Esophagus squamous epithelium (tissue), 4 donors: Measurements from ENCODE around the gene MAP3K21.

Source experiments
- CTCF ChIP-seq, 6 experiments: fragments of 450-650 bp in 4 of 6; fragments of 200-600 bp in 2 of 6; sonication (generic) in 2 of 6; IDR thresholded peaks; one replicate each; pipeline ENCODE4 v1.5.1; 2016 to 2019; ENCODE audit warnings: antibody characterized with exemption in 6 of 6, mild to moderate bottlenecking in 4 of 6, moderate library complexity in 4 of 6
- POLR2A ChIP-seq, 4 donors: fragments of 450-650 bp; IDR thresholded peaks; one replicate each; pipeline ENCODE4 v1.6.1; 2017; ENCODE audit warnings: antibody characterized with exemption in 4 of 4, mild to moderate bottlenecking in 4 of 4, moderate library complexity in 3 of 4

DNA sequence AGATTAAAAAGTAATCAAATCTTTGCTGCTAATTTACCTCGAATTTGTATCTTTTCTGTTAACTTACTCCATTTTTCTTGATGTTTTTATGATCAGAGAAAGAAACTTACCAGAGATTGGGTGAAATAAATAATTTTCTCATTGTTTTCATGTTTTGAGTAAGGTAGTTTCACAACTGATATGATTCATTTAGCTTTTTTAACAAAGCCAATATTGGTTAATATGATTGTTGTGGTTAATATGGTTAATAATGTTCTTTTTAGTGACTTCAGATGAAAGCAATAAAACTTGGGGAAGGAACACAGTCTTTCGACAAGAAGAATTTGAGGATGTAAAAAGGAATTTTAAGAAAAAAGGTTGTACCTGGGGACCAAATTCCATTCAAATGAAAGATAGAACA lies 48.1 kb downstream of the MAP3K21 start:
- TF ChIP-seq CTCF (IDR thresholded peaks at IDR 0.05) = no peak
- no peak for TF ChIP-seq POLR2A (IDR thresholded peaks at IDR 0.05)
